Activated effector memory CD4-positive, alpha-beta T cell treated with Interleukin-2 at 50 U/mL for 16 hours (primary cell): ENCODE results near the gene FDXR.
A peak's percentile ranks its signal among the peaks of the same experiment; 100 is the strongest.

Source experiments
- DNase-seq: peaks from one replicate; pipeline ENCODE4 v3.0.0-alpha.2; 2020

FDXR gene

GRCh38 chr17:74898376-74898946 lies 25.7 kb upstream of the FDXR start:
- no peak for DNase-seq

GRCh38 chr17:74893936-74894671 lies 21.3 kb upstream of the FDXR start:
- DNase-seq: no peak

- DNase-seq: no peak
These were observed 20.4 kb upstream of the FDXR start, which contains the start of gene FADS6 for GRCh38 chr17:74892974-74893911. Gene FADS6, minus strand, starts transcription at chr17:74893633. Its CDS starts 38 bp downstream, at chr17:74893595.

GRCh38 chr17:74892013-74892841 lies 19.4 kb upstream of the FDXR start:
- DNase-seq: no peak

GRCh38 chr17:74890554-74890953 lies 17.8 kb upstream of the FDXR start:
- no peak for DNase-seq

- DNase-seq: no peak
These were observed 15.7 kb upstream of the FDXR start for GRCh38 chr17:74888469-74888868.

GRCh38 chr17:74883241-74883745 lies 10.5 kb upstream of the FDXR start:
- DNase-seq: no peak

GRCh38 chr17:74882517-74883240 lies 9.9 kb upstream of the FDXR start:
- no peak for DNase-seq

- no peak for DNase-seq
These were observed 8.3 kb upstream of the FDXR start for GRCh38 chr17:74881073-74881472.

- DNase-seq: no peak
These were observed 6.5 kb upstream of the FDXR start for GRCh38 chr17:74879308-74879707.

GRCh38 chr17:74878658-74879057 lies 5.9 kb upstream of the FDXR start:
- no peak for DNase-seq

GRCh38 chr17:74877592-74878548 lies 5.1 kb upstream of the FDXR start:
- DNase-seq: no peak

GRCh38 chr17:74875977-74876593 lies 3.3 kb upstream of the FDXR start:
- DNase-seq: no peak

GRCh38 chr17:74875155-74875976 lies 2.6 kb upstream of the FDXR start:
- no peak for DNase-seq

GRCh38 chr17:74874615-74875037 lies 1.8 kb upstream of the FDXR start:
- no peak for DNase-seq

- no peak for DNase-seq
These were observed 1.2 kb upstream of the FDXR start for GRCh38 chr17:74873874-74874614.

GRCh38 chr17:74873037-74873873 lies 461 bp upstream of the FDXR start:
- DNase-seq: peak; percentile 98
